ENCODE data around the gene ARHGEF3.

GRCh38 chr3:56680054-56680580 is 121.6 kb downstream of the ARHGEF3 start:
- TF ChIP-seq CTCF (conservative IDR thresholded peaks at IDR 0.05; ENCODE audit: low read depth, low read length) (no peak), EZH2 (IDR thresholded peaks at IDR 0.05; ENCODE audit: borderline replicate concordance, low read depth, low read length, poor library complexity, severe bottlenecking) (no peak)

All from A673 (cell line).